ENCODE data around the gene FUT7.

- no peak for TF ChIP-seq FOXA1 (IDR thresholded peaks at IDR 0.05)
- no peak for TF ChIP-seq FOXA1 (CRISPR knock-in tag; IDR thresholded peaks at IDR 0.05)
- TF ChIP-seq CREB3 (CRISPR knock-in tag; IDR thresholded peaks at IDR 0.05): no peak
- no peak for TF ChIP-seq GFI1 (CRISPR knock-in tag; IDR thresholded peaks at IDR 0.05; ENCODE audit: borderline replicate concordance)
- TF ChIP-seq TARDBP (CRISPR knock-in tag; IDR thresholded peaks at IDR 0.05): no peak
Observed at GRCh38 chr9:137011907-137012675, 19.8 kb downstream of the FUT7 start.
